Ovary (tissue), 9 donors: ENCODE results near the gene HMBS. TPM values are rescaled to one million over a fixed set of nuclear protein-coding genes. Genes with fewer than 3 reads are reported as not detected.

ENCODE experiments used
- DNase-seq, 5 donors: peaks; one replicate each; pipeline ENCODE4 v3.0.0-alpha.2; 2019 to 2020
- H3K27ac ChIP-seq, 2 donors: fragments of 200-600 bp; one replicate each; pipeline versions ENCODE4 v1.5.1 to v1.8.0; 2019 to 2022
- H3K27me3 ChIP-seq: fragments of 200-600 bp; one replicate; pipeline ENCODE4 v1.8.0; 2022
- H3K36me3 ChIP-seq: fragments of 200-600 bp; sonication (generic); one replicate; pipeline ENCODE4 v1.5.1; 2019
- H3K4me1 ChIP-seq: one replicate; pipeline ENCODE4 v1.8.1; 2013; ENCODE audit warnings: mild to moderate bottlenecking, moderate library complexity; ENCODE audit not compliant: insufficient read depth
- H3K4me3 ChIP-seq: fragments of 200-600 bp; sonication (generic); one replicate; pipeline ENCODE4 v1.5.1; 2017
- H3K9me3 ChIP-seq, 2 donors: fragments of 200-600 bp in 1 of 2; sonication (generic) in 1 of 2; one replicate each; pipeline versions ENCODE4 v1.5.1 to v1.8.1; 2013 to 2019; ENCODE audit warnings: mild to moderate bottlenecking in 1 of 2, moderate library complexity in 1 of 2
- CTCF ChIP-seq, 3 donors: fragments of 450-650 bp in 2 of 3; fragments of 200-600 bp in 1 of 3; IDR thresholded peaks; one replicate each; pipeline versions ENCODE4 v1.5.1 to v1.8.0; 2016 to 2022; ENCODE audit warnings: antibody characterized with exemption in 3 of 3, mild to moderate bottlenecking in 1 of 3
- EP300 ChIP-seq: sonication (generic); formaldehyde crosslinking; IDR thresholded peaks from one replicate; pipeline ENCODE4 v1.6.1; 2017; ENCODE audit warnings: antibody characterized with exemption
- POLR2A ChIP-seq: fragments of 450-650 bp; IDR thresholded peaks from one replicate; pipeline ENCODE4 v1.6.1; 2017; ENCODE audit warnings: antibody characterized with exemption, mild to moderate bottlenecking, moderate library complexity
- WGBS, 3 donors: extraction: QIAGEN DNeasy Blood & Tissue Kit in 1 of 3; methylation state at CpG; one replicate each; pipeline versions ENCODE4 v1.1.5 to v1.1.7; 2013 to 2017; 5-methylcytosine and 5-hydroxymethylcytosine counted together
- intact Hi-C, 4 donors: fragments of 100-400 bp; cut with DNase I; formaldehyde crosslinking; loops; one replicate each; pipeline versions ENCODE4 v1.11.0 to v1.15.1; 2022 to 2023
- polyA plus RNA-seq, 2 donors: library from polyadenylated mRNA; stranded (reverse); fragments of 200-250 nt in 1 of 2; fragments of 350-450 nt in 1 of 2; fragmentation: Illumina TruSeq in 1 of 2; extraction: RNeasy Lipid Tissue Mini Kit (QIAGEN cat#74804) in 1 of 2; gene quantifications; one replicate each; pipeline ENCODE4 v1.2.3, GENCODE V29; 2013 to 2014
- total RNA-seq, 7 donors: library from RNA; depleted of rRNA in 2 of 7; stranded (reverse); fragments of >200 nt in 2 of 7; fragmentation: NEBNext Ultra II Directional in 3 of 7; extraction: Animal tissue kit (Norgen Biotek cat#: 25700) in 3 of 7; gene quantifications; one replicate each; pipeline versions ENCODE4 v1.1.0 to v1.2.4, GENCODE V29; 2016 to 2023
- donor health status: DM: no; HTN: no; CAD: no; lungs with moderate emphysema.
- donor health status: DM: no; HTN: no; CAD: no.
- donor health status: Bipolar disorder and iron deficiency.
- donor health status: DM: yes; HTN: yes; CAD: no.
- donor health status: DM: no; HTN: no; CAD: no.
- donor health status: DM: yes; HTN: yes; CAD: no.

HMBS gene
- total and polyA plus RNA-seq, 9 donors = 1.1 to 19.4 (median 7.6) TPM

GRCh38 chr11:119049081-119049480 lies 35.6 kb upstream of the HMBS start:
- Histone ChIP-seq H3K9me3 (no peaks in the 10 kb centered on the region), H3K36me3 (no peaks in the 10 kb centered on the region), H3K27me3 (no peaks in the 10 kb centered on the region), H3K27ac (no peak overlapping the region), H3K4me1 (no peaks in the 10 kb centered on the region), H3K4me3 (no peak overlapping the region)
- DNase-seq = no peak
- no peak for TF ChIP-seq POLR2A
- no peak for TF ChIP-seq EP300
- no peak for TF ChIP-seq CTCF (IDR thresholded peaks at IDR 0.05)
- 90% methylated on average over 7 of the region's 7 CpGs for WGBS, 3 donors
- intact Hi-C loops = no loop called here

- DNase-seq = no peak
- TF ChIP-seq CTCF (IDR thresholded peaks at IDR 0.05) = no peak
- no peak for TF ChIP-seq EP300
- no peak for TF ChIP-seq POLR2A
- Histone ChIP-seq H3K9me3 (no peaks in the 10 kb centered on the region), H3K27me3 (no peaks in the 10 kb centered on the region), H3K4me3 (no peak overlapping the region), H3K4me1 (peaks cover 4% of the 10 kb centered on the region), H3K36me3 (no peaks in the 10 kb centered on the region), H3K27ac (no peak overlapping the region)
- intact Hi-C loops = no loop called here
- WGBS, 3 donors = 80 to 83% (median 82%) methylated on average over 17 of the region's 17 CpGs
Measured at GRCh38 chr11:119051440-119052162, 33.1 kb upstream of the HMBS start.

GRCh38 chr11:119052163-119052814 lies 32.4 kb upstream of the HMBS start:
- Histone ChIP-seq H3K4me1 (peaks cover 4% of the 10 kb centered on the region), H3K27me3 (no peaks in the 10 kb centered on the region), H3K27ac (no peak overlapping the region), H3K9me3 (no peaks in the 10 kb centered on the region), H3K4me3 (no peak overlapping the region), H3K36me3 (no peaks in the 10 kb centered on the region)
- intact Hi-C loops = no loop called here
- DNase-seq = no peak
- 91 to 95% (median 92%) methylated on average over 23 of the region's 23 CpGs for WGBS, 3 donors
- TF ChIP-seq CTCF (IDR thresholded peaks at IDR 0.05) = no peak
- TF ChIP-seq EP300 = no peak
- no peak for TF ChIP-seq POLR2A

GRCh38 chr11:119054418-119054817 lies 30.3 kb upstream of the HMBS start:
- intact Hi-C loops = no loop called here
- Histone ChIP-seq H3K27me3 (no peaks in the 10 kb centered on the region), H3K4me3 (no peak overlapping the region), H3K4me1 (peaks cover 4% of the 10 kb centered on the region), H3K27ac (no peak overlapping the region), H3K36me3 (no peaks in the 10 kb centered on the region), H3K9me3 (no peaks in the 10 kb centered on the region)
- DNase-seq = no peak
- 93 to 96% (median 96%) methylated on average over 10 of the region's 10 CpGs for WGBS, 3 donors
- TF ChIP-seq CTCF (IDR thresholded peaks at IDR 0.05) = no peak
- TF ChIP-seq EP300 = no peak
- no peak for TF ChIP-seq POLR2A
